SU-DHL-6 (cell line): ENCODE data around the gene TPST1.
"Not testable (repeated sequence)": the region's sequence is repeated elsewhere in the genome, so short reads cannot be mapped to it uniquely, and the experiment has no call there.

ENCODE experiments used
- CTCF ChIP-seq: fragments of 200-600 bp; sonication (generic); IDR thresholded peaks from one replicate; pipeline ENCODE4 v1.5.1; 2017; ENCODE audit warnings: antibody characterized with exemption, mild to moderate bottlenecking, low read length, moderate library complexity; ENCODE audit not compliant: insufficient read depth, poor library complexity, severe bottlenecking
- EZH2phosphoT487 ChIP-seq: fragments of 200-600 bp; sonication (generic), shearing (Covaris generic); conservative IDR thresholded peaks from 2 replicates; pipeline ENCODE4 v1.6.1; 2018; ENCODE audit warnings: mild to moderate bottlenecking, antibody characterized with exemption, low read length, moderate library complexity, mixed read lengths

- TF ChIP-seq CTCF, EZH2phosphoT487: not testable (repeated sequence)
Measured at GRCh38 chr7:66395128-66395571, 190.0 kb downstream of the TPST1 start.
